Ishikawa (cell line): Measurements from ENCODE around the gene TEAD4.

ENCODE experiments used
- CEBPB ChIP-seq: IDR thresholded peaks from 2 replicates; pipeline ENCODE4 v1.6.1; 2012
- CREB1 ChIP-seq: IDR thresholded peaks from 2 replicates; pipeline ENCODE4 v1.6.1; 2012; ENCODE audit warnings: low read depth
- EGR1 ChIP-seq: IDR thresholded peaks from 2 replicates; pipeline ENCODE4 v1.6.1; 2012
- EP300 ChIP-seq: IDR thresholded peaks from 2 replicates; pipeline ENCODE4 v1.6.1; 2012; ENCODE audit warnings: borderline replicate concordance
- FOXM1 ChIP-seq: IDR thresholded peaks from 2 replicates; pipeline ENCODE4 v1.6.1; 2012; ENCODE audit warnings: low read depth, borderline replicate concordance
- MAX ChIP-seq: IDR thresholded peaks from 2 replicates; pipeline ENCODE4 v1.6.1; 2012
- NFIC ChIP-seq: IDR thresholded peaks from 2 replicates; pipeline ENCODE4 v1.6.1; 2012
- RAD21 ChIP-seq: IDR thresholded peaks from 2 replicates; pipeline ENCODE4 v1.6.1; 2012; ENCODE audit warnings: low read depth
- REST ChIP-seq: IDR thresholded peaks from 2 replicates; pipeline ENCODE4 v1.6.1; 2012; ENCODE audit warnings: low read depth, mild to moderate bottlenecking
- TAF1 ChIP-seq: IDR thresholded peaks from 2 replicates; pipeline ENCODE4 v1.6.1; 2012; ENCODE audit warnings: low read depth, mild to moderate bottlenecking
- TCF12 ChIP-seq: IDR thresholded peaks from 2 replicates; pipeline ENCODE4 v1.6.1; 2012; ENCODE audit warnings: low read depth
- TEAD4 ChIP-seq: IDR thresholded peaks from 2 replicates; pipeline ENCODE4 v1.6.1; 2012
- USF1 ChIP-seq: IDR thresholded peaks from 2 replicates; pipeline ENCODE4 v1.6.1; 2012
- YY1 ChIP-seq: IDR thresholded peaks from 2 replicates; pipeline ENCODE4 v1.6.1; 2012; ENCODE audit warnings: low read depth
- ZBTB7A ChIP-seq: IDR thresholded peaks from 2 replicates; pipeline ENCODE4 v1.6.1; 2012; ENCODE audit warnings: low read depth

TEAD4 gene

GRCh38 chr12:3022411-3022810 is 63.2 kb downstream of the TEAD4 start:
- no peak for TF ChIP-seq FOXM1
- TF ChIP-seq RAD21 = no peak
- no peak for TF ChIP-seq CREB1
- TF ChIP-seq EP300 = no peak
- no peak for TF ChIP-seq MAX
- TF ChIP-seq CEBPB = no peak
- TF ChIP-seq TAF1 = no peak

GRCh38 chr12:3022961-3023360 is 63.8 kb downstream of the TEAD4 start:
- TF ChIP-seq NFIC (no peak), YY1 (no peak), REST (no peak), TEAD4 (no peak), TCF12 (no peak), EP300 (no peak), CREB1 (no peak), EGR1 (no peak), FOXM1 (no peak), RAD21 (no peak), ZBTB7A (no peak), CEBPB (no peak), TAF1 (no peak), USF1 (no peak), MAX (no peak)

GRCh38 chr12:3028108-3028507 is 68.9 kb downstream of the TEAD4 start:
- TF ChIP-seq REST = no peak
- no peak for TF ChIP-seq USF1
- no peak for TF ChIP-seq MAX
- TF ChIP-seq NFIC = no peak
- TF ChIP-seq TAF1 = no peak
- TF ChIP-seq YY1 = no peak
- TF ChIP-seq TCF12 = no peak
- TF ChIP-seq EP300 = no peak
- no peak for TF ChIP-seq CREB1
- TF ChIP-seq EGR1 = no peak
- TF ChIP-seq TEAD4 = no peak
- no peak for TF ChIP-seq RAD21

GRCh38 chr12:3030821-3031429 is 71.7 kb downstream of the TEAD4 start:
- TF ChIP-seq RAD21 (no peak), CEBPB (no peak), EGR1 (no peak), ZBTB7A (no peak), YY1 (no peak), TEAD4 (no peak), FOXM1 (no peak), USF1 (no peak), NFIC (no peak), TCF12 (no peak), MAX (no peak), CREB1 (no peak), TAF1 (no peak), REST (no peak), EP300 (no peak)
